GM12878 (cell line): ENCODE results near the gene CCDC91. TPM values are rescaled to one million over a fixed set of nuclear protein-coding genes. Genes with fewer than 3 reads are reported as not detected.

Source experiments
- ATAC-seq: fragments of 200-7000 bp; cut with Tn5 transposase; 3 replicates; pipeline ENCODE4 v1.9.1; 2020; ENCODE audit warnings: mild to moderate bottlenecking, moderate library complexity
- BruUV-seq: library from RNA; stranded (reverse); fragments of 400-500 nt; replicated peaks from 2 replicates; lab custom pipeline; 2021; lab: Mats Ljungman, UMichigan
- CTCF ChIA-PET: fragments of 300-600 bp; sonication (Branson Sonifier 250); formaldehyde crosslinking; extraction: SDS; loops from one replicate; lab custom pipeline; 2021; ENCODE audit warnings: inconsistent platforms; lab: Yijun Ruan, JAX
- POLR2A ChIA-PET: fragments of 350-600 bp; formaldehyde crosslinking; extraction: SDS; loops from one replicate; lab custom pipeline; 2021; ENCODE audit warnings: inconsistent platforms; lab: Charles Lee
- RAD21 ChIA-PET: fragments of 300-600 bp; sonication (Branson Sonifier 250); formaldehyde crosslinking; loops from one replicate; lab custom pipeline; 2023; ENCODE audit warnings: antibody characterized with exemption; ENCODE audit not compliant: unreplicated experiment; lab: Charles Lee
- SMC1A ChIA-PET: fragments of 300-600 bp; sonication (Branson Sonifier 250); formaldehyde crosslinking; loops from one replicate; lab custom pipeline; 2023; ENCODE audit not compliant: unreplicated experiment, uncharacterized antibody; lab: Charles Lee
- DNase-seq: peaks from one replicate; pipeline ENCODE4 v3.0.0-alpha.2; 2011; ENCODE audit warnings: low read depth, low spot score
- FAIRE-seq: peaks from 3 replicates; lab custom pipeline; 2011; peaks lifted over from hg19 to GRCh38; lab: Jason Lieb, UNC
- H2AFZ ChIP-seq: 2 replicates; pipeline ENCODE4 v1.6.0; 2011; ENCODE audit warnings: low read depth, low read length, control low read depth; ENCODE audit not compliant: control insufficient read depth
- H3K27ac ChIP-seq: 2 replicates; pipeline ENCODE4 v1.5.1; 2011; ENCODE audit warnings: control low read depth; ENCODE audit not compliant: control insufficient read depth, insufficient read depth
- H3K27me3 ChIP-seq, 2 experiments: replicated peaks in 1 of 2; 2 replicates each; pipeline versions ENCODE4 v1.6.0 to v1.6.1; 2011; ENCODE audit warnings: low read length in 1 of 2; ENCODE audit not compliant: control insufficient read depth in 2 of 2, insufficient read depth in 2 of 2
- H3K36me3 ChIP-seq, 2 experiments: 2 replicates each; pipeline ENCODE4 v1.5.1; 2011; ENCODE audit warnings: low read length in 1 of 2; ENCODE audit not compliant: control insufficient read depth in 2 of 2, insufficient read depth in 2 of 2
- H3K4me1 ChIP-seq: 2 replicates; pipeline ENCODE4 v1.6.1; 2011; ENCODE audit warnings: mild to moderate bottlenecking, low read length, moderate library complexity, mixed read lengths; ENCODE audit not compliant: control insufficient read depth, insufficient read depth
- H3K4me2 ChIP-seq: 2 replicates; pipeline ENCODE4 v1.6.0; 2011; ENCODE audit warnings: control low read depth; ENCODE audit not compliant: control insufficient read depth, insufficient read depth
- H3K4me3 ChIP-seq: fragments of 200-600 bp; sonication (generic); 2 replicates; pipeline ENCODE4 v1.5.1; 2016
- H3K79me2 ChIP-seq: 2 replicates; pipeline ENCODE4 v1.6.0; 2011; ENCODE audit warnings: low read length; ENCODE audit not compliant: control insufficient read depth, insufficient read depth
- H3K9ac ChIP-seq: 2 replicates; pipeline ENCODE4 v1.8.0; 2011; ENCODE audit warnings: low read length, control low read depth, mixed read lengths; ENCODE audit not compliant: control insufficient read depth, insufficient read depth
- H3K9me3 ChIP-seq: replicated peaks from 3 replicates; pipeline ENCODE4 v1.5.1; 2011; ENCODE audit warnings: mild to moderate bottlenecking, low read length; ENCODE audit not compliant: control insufficient read depth, insufficient read depth
- H4K20me1 ChIP-seq: 2 replicates; pipeline ENCODE4 v1.6.0; 2011; ENCODE audit not compliant: control insufficient read depth, insufficient read depth
- ATF7 ChIP-seq: fragments of 450-650 bp; IDR thresholded peaks from 2 replicates; pipeline ENCODE4 v1.6.1; 2016; ENCODE audit warnings: low read depth, mild to moderate bottlenecking
- CBX3 ChIP-seq: fragments of 200-600 bp; sonication (generic); IDR thresholded peaks from 2 replicates; pipeline ENCODE4 v1.6.1; 2016; ENCODE audit warnings: low read depth, borderline replicate concordance
- CBX5 ChIP-seq: sonication (generic); IDR thresholded peaks from 2 replicates; pipeline ENCODE4 v1.6.1; 2016; ENCODE audit warnings: low read depth, moderate library complexity, mild to moderate bottlenecking, inconsistent platforms
- CEBPB ChIP-seq, 2 experiments: fragments of 150-350 bp in 1 of 2; IDR thresholded peaks; 2 replicates each; pipeline ENCODE4 v1.6.1; 2012 to 2014; ENCODE audit warnings: low read depth in 2 of 2, low read length in 2 of 2, borderline replicate concordance in 1 of 2, inconsistent platforms in 1 of 2
- CHD1 ChIP-seq: IDR thresholded peaks from 2 replicates; pipeline ENCODE4 v1.6.1; 2012; ENCODE audit warnings: low read depth, low read length, improper control_type of control experiment
- IKZF2 ChIP-seq, 2 experiments: fragments of 450-650 bp; IDR thresholded peaks; 2 replicates each; pipeline ENCODE4 v1.6.1; 2017; ENCODE audit warnings: mild to moderate bottlenecking in 2 of 2, moderate library complexity in 2 of 2
- MTA2 ChIP-seq: fragments of 450-650 bp; IDR thresholded peaks from 2 replicates; pipeline ENCODE4 v1.6.1; 2016; ENCODE audit warnings: low read depth, mild to moderate bottlenecking, moderate library complexity
- MXI1 ChIP-seq: fragments of 150-350 bp; IDR thresholded peaks from 2 replicates; pipeline ENCODE4 v1.6.1; 2011; ENCODE audit warnings: low read depth, mild to moderate bottlenecking, inconsistent platforms, low read length, improper control_type of control experiment
- NFXL1 ChIP-seq: fragments of 450-650 bp; IDR thresholded peaks from 2 replicates; pipeline ENCODE4 v1.6.1; 2017; ENCODE audit warnings: antibody characterized with exemption, mild to moderate bottlenecking, borderline replicate concordance
- POU2F2 ChIP-seq: IDR thresholded peaks from 3 replicates; pipeline ENCODE4 v1.6.1; 2011; ENCODE audit warnings: low read depth, mild to moderate bottlenecking, low read length, borderline replicate concordance
- SMAD5 ChIP-seq: IDR thresholded peaks from 2 replicates; pipeline ENCODE4 v1.6.1; 2016; ENCODE audit warnings: antibody characterized with exemption, low read depth
- SP1 ChIP-seq: IDR thresholded peaks from one replicate; pipeline ENCODE4 v1.6.1; 2011; ENCODE audit warnings: low read depth, low read length
- SPI1 ChIP-seq: IDR thresholded peaks from 2 replicates; pipeline ENCODE4 v1.6.1; 2011; ENCODE audit warnings: low read depth, mild to moderate bottlenecking, low read length, moderate library complexity, borderline replicate concordance; ENCODE audit not compliant: insufficient read depth
- SRF ChIP-seq, 2 experiments: IDR thresholded peaks; 2 replicates each; pipeline ENCODE4 v1.6.1; 2011; ENCODE audit warnings: low read depth in 2 of 2, low read length in 2 of 2, mild to moderate bottlenecking in 1 of 2, moderate library complexity in 1 of 2
- SUZ12 ChIP-seq: fragments of 200-600 bp; sonication (generic); IDR thresholded peaks from one replicate; pipeline ENCODE4 v1.6.1; 2018; ENCODE audit warnings: antibody characterized with exemption, mild to moderate bottlenecking; ENCODE audit not compliant: unreplicated experiment
- TCF7 ChIP-seq: IDR thresholded peaks from 2 replicates; pipeline ENCODE4 v1.6.1; 2014; ENCODE audit warnings: antibody characterized with exemption, borderline replicate concordance
- WGBS: methylation state at CpG from one replicate; pipeline ENCODE4 v1.1.6; 2016; ENCODE audit warnings: low lambda C conversion rate; ENCODE audit not compliant: insufficient replicate concordance, insufficient coverage; ENCODE audit errors: missing lambda C conversion rate; 5-methylcytosine and 5-hydroxymethylcytosine counted together
- in situ Hi-C: fragments of 300-500 bp; cut with MboI; formaldehyde crosslinking; loops from 9 replicates; pipeline ENCODE4 v1.14.3; 2018; ENCODE audit warnings: mixed read lengths
- intact Hi-C: fragments of 100-400 bp; cut with micrococcal nuclease; formaldehyde crosslinking; loops from one replicate; pipeline ENCODE4 v1.14.2; 2022; ENCODE audit not compliant: unreplicated experiment
- polyA plus RNA-seq, 11 experiments: library from polyadenylated mRNA; depleted of rRNA in 4 of 11; unstranded in 6 of 11; stranded (reverse) in 5 of 11; fragments of >200 nt; fragmentation: Nextera tagmentation in 4 of 11; fragmentation: Illumina TruSeq in 1 of 11; extraction: Ambion mirVana in 4 of 11; extraction: Trizol in 1 of 11; gene quantifications; 1 replicate in 1 of 11; 2 replicates in 10 of 11; pipeline versions ENCODE4 v1.2.1 to v1.2.3, GENCODE V29; 2011 to 2016; ENCODE audit warnings: inconsistent platforms in 2 of 11, missing spikeins in 2 of 11, low read depth in 1 of 11
- total RNA-seq, 4 experiments: library from RNA; depleted of rRNA in 3 of 4; stranded (reverse); fragments of >200 nt in 3 of 4; fragmentation: Illumina TruSeq in 1 of 4; extraction: Trizol in 1 of 4; gene quantifications; 2 replicates each; pipeline versions ENCODE4 v1.2.1 to v1.2.3, GENCODE V29; 2013 to 2021
- TF ChIP-seq, protein P1 (sequence below): fragments of 450-650 bp; IDR thresholded peaks from 2 replicates; pipeline ENCODE4 v1.6.1; 2018; ENCODE audit warnings: mild to moderate bottlenecking, low read depth, moderate library complexity; ENCODE audit not compliant: partially characterized antibody
- TF ChIP-seq, protein P2 (sequence below): IDR thresholded peaks from 2 replicates; pipeline ENCODE4 v1.6.1; 2012; ENCODE audit warnings: low read depth, low read length, improper control_type of control experiment
- TF ChIP-seq, protein P3 (sequence below): fragments of 450-650 bp; IDR thresholded peaks from 2 replicates; pipeline ENCODE4 v1.6.1; 2018; ENCODE audit warnings: borderline replicate concordance, mild to moderate bottlenecking; ENCODE audit not compliant: partially characterized antibody

CCDC91 gene
- total and polyA plus RNA-seq, 10 of the 15 experiments (the other 5 are each of a cell fraction or from before 2014, with no cell fraction given) = 6.1 to 24.9 (median 16.5) TPM

DNA sequence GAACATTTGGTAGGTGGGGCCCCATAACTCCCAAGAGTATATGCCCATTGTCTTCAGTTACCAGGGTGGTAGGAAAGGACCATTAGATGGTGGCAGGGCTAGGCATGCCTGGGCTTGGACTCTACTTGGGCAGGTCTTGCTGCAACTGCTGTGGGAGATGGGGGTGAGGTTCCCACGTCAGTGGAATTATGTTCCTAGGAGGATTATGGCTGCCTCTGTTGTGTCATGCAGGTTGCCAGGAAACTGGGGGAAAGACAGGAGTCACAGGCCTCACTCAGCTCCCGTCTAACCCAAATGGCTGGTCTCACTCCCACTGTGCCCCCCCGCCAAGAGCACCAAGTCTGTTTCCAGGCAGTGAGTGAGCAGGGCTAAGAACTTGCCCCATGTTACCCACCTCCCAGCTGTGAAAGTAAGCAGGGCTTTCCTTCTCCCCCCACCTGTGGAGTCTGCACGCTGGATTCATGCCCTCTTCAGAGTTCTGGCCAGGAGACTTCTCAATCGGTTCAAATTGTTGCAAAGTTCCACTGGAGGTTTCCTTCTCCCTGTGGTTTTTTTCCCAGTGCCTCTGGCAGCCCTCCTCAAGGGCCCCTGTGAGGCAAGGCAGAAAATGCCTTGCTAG lies 337.5 kb downstream of the CCDC91 start:
- ChIA-PET POLR2A (no interaction called here), CTCF (no interaction called here), SMC1A (interaction anchor here (1.4 kb wide), 2 partner anchors 9 to 21 kb away, joined by 3 to 5 read pairs; no protein-coding TSS in a partner anchor), RAD21 (no interaction called here)
- no peak overlapping the region for H3K4me2 ChIP-seq
- no peaks in the 10 kb centered on the region for H3K4me1 ChIP-seq
- no peaks in the 10 kb centered on the region for H3K36me3 ChIP-seq
- no peak for DNase-seq
- FAIRE-seq = no peak
- no peak overlapping the region for H3K4me3 ChIP-seq
- H2AFZ ChIP-seq = no peak overlapping the region
- in situ Hi-C loops (no loop called here), intact Hi-C loops (no loop called here)
- no peaks in the 10 kb centered on the region for H3K27me3 ChIP-seq
- H3K9ac ChIP-seq = no peak overlapping the region
- H3K79me2 ChIP-seq = no peaks in the 10 kb centered on the region
- H4K20me1 ChIP-seq = no peaks in the 10 kb centered on the region
- H3K27ac ChIP-seq = no peak overlapping the region
- ATAC-seq = no peak
- BruUV-seq = no TSS peak
- 88% methylated on average over 4 of the region's 5 CpGs for WGBS
- no peaks in the 10 kb centered on the region; the same call in 1 of the 3 replicates for H3K9me3 ChIP-seq
- TF ChIP-seq, protein P1, sequence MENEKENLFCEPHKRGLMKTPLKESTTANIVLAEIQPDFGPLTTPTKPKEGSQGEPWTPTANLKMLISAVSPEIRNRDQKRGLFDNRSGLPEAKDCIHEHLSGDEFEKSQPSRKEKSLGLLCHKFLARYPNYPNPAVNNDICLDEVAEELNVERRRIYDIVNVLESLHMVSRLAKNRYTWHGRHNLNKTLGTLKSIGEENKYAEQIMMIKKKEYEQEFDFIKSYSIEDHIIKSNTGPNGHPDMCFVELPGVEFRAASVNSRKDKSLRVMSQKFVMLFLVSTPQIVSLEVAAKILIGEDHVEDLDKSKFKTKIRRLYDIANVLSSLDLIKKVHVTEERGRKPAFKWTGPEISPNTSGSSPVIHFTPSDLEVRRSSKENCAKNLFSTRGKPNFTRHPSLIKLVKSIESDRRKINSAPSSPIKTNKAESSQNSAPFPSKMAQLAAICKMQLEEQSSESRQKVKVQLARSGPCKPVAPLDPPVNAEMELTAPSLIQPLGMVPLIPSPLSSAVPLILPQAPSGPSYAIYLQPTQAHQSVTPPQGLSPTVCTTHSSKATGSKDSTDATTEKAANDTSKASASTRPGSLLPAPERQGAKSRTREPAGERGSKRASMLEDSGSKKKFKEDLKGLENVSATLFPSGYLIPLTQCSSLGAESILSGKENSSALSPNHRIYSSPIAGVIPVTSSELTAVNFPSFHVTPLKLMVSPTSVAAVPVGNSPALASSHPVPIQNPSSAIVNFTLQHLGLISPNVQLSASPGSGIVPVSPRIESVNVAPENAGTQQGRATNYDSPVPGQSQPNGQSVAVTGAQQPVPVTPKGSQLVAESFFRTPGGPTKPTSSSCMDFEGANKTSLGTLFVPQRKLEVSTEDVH = no peak
- no peak for TF ChIP-seq MTA2
- TF ChIP-seq NFXL1 = no peak
- TF ChIP-seq, protein P2, sequence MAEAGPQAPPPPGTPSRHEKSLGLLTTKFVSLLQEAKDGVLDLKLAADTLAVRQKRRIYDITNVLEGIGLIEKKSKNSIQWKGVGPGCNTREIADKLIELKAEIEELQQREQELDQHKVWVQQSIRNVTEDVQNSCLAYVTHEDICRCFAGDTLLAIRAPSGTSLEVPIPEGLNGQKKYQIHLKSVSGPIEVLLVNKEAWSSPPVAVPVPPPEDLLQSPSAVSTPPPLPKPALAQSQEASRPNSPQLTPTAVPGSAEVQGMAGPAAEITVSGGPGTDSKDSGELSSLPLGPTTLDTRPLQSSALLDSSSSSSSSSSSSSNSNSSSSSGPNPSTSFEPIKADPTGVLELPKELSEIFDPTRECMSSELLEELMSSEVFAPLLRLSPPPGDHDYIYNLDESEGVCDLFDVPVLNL = no peak
- TF ChIP-seq SPI1 = no peak
- TF ChIP-seq SUZ12 = no peak
- no peak for TF ChIP-seq SRF (IDR thresholded peaks at IDR 0.05; ENCODE audit: low read depth in 2 of 2, low read length in 2 of 2)
- TF ChIP-seq POU2F2 = no peak
- TF ChIP-seq TCF7 = no peak
- TF ChIP-seq SMAD5 = no peak
- TF ChIP-seq, protein P3, sequence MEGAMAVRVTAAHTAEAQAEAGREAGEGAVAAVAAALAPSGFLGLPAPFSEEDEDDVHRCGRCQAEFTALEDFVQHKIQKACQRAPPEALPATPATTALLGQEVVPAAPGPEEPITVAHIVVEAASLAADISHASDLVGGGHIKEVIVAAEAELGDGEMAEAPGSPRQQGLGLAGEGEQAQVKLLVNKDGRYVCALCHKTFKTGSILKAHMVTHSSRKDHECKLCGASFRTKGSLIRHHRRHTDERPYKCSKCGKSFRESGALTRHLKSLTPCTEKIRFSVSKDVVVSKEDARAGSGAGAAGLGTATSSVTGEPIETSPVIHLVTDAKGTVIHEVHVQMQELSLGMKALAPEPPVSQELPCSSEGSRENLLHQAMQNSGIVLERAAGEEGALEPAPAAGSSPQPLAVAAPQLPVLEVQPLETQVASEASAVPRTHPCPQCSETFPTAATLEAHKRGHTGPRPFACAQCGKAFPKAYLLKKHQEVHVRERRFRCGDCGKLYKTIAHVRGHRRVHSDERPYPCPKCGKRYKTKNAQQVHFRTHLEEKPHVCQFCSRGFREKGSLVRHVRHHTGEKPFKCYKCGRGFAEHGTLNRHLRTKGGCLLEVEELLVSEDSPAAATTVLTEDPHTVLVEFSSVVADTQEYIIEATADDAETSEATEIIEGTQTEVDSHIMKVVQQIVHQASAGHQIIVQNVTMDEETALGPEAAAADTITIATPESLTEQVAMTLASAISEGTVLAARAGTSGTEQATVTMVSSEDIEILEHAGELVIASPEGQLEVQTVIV = no peak
- TF ChIP-seq ATF7 = no peak
- TF ChIP-seq IKZF2 (IDR thresholded peaks at IDR 0.05) = no peak
- TF ChIP-seq CEBPB (IDR thresholded peaks at IDR 0.05; ENCODE audit: borderline replicate concordance in 1 of 2, low read depth in 2 of 2, low read length in 2 of 2) = no peak
- no peak for TF ChIP-seq MXI1
- TF ChIP-seq CBX3 = no peak
- no peak for TF ChIP-seq CHD1
- TF ChIP-seq SP1 = no peak
- no peak for TF ChIP-seq CBX5
